T47D (cell line): ENCODE results near the gene YBEY.
"Not testable (repeated sequence)": the region's sequence is repeated elsewhere in the genome, so short reads cannot be mapped to it uniquely, and the experiment has no call there.

Experiments used
- DNase-seq, 2 experiments: peaks; one replicate each; pipeline versions ENCODE4 v3.0.0 to v3.0.0-alpha.2; 2011 to 2012; ENCODE audit warnings: low read depth in 1 of 2, low spot score in 1 of 2
- JUND ChIP-seq: IDR thresholded peaks from 2 replicates; pipeline ENCODE4 v1.6.1; 2012; ENCODE audit warnings: low read depth
- in situ Hi-C: cut with HindIII; loops from 2 replicates; pipeline ENCODE4 v1.10.0; 2016; ENCODE audit warnings: low sequenced_read_pairs, low pct_unique_long_range_greater_than_20kb

YBEY gene

GRCh38 chr21:46295996-46296752, 10.0 kb downstream of the YBEY start:
- no peak for DNase-seq
- no peak for TF ChIP-seq JUND
- in situ Hi-C loops: no loop called here

GRCh38 chr21:46297338-46298271, 11.5 kb downstream of the YBEY start:
- TF ChIP-seq JUND: no peak
- in situ Hi-C loops: no loop called here
- no peak for DNase-seq

DNA sequence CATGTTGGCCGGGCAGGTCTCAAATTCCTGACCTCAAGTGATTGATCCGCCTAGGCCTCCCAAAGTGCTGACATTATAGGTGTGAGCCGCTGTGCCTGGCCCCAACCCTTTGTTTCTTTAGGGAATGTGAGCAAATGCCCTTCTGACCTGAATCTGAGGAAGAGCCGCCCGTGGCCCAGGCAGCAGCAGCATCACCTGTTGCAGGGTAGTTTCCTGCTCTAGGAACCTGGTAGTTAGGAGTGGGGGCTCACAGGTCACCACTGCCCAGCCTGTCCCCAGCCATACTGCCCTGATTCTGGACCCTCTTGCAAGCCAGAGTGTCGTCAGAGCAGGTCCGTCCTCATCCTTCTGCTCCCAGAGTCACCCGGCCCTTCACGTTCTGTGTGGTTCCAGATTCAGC, 13.0 kb downstream of the YBEY start:
- DNase-seq: no peak
- TF ChIP-seq JUND: no peak
- in situ Hi-C loops: no loop called here

GRCh38 chr21:46301759-46302158, 15.6 kb downstream of the YBEY start:
- no peak for DNase-seq
- in situ Hi-C loops: no loop called here
- TF ChIP-seq JUND: no peak

DNA sequence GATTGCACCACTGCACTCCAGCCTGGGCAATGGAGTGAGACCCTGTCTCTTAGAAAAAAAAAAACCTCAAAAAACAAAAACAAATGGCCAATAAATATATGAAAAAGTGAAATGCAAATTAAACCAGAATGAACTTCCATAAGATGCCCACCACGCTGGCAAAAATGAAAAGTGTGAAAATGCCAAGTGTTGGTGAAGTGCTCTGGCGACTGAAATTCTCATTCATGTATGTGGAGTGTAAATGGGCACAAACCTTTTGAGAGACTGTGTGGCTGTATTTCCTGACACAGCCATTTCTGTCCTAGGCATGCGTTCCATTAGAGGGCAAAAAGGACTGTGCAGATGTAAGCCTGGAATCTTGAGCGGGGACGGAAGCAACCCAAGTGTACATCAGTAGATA, 18.3 kb downstream of the YBEY start:
- TF ChIP-seq JUND: no peak
- no peak for DNase-seq
- in situ Hi-C loops: no loop called here

DNA sequence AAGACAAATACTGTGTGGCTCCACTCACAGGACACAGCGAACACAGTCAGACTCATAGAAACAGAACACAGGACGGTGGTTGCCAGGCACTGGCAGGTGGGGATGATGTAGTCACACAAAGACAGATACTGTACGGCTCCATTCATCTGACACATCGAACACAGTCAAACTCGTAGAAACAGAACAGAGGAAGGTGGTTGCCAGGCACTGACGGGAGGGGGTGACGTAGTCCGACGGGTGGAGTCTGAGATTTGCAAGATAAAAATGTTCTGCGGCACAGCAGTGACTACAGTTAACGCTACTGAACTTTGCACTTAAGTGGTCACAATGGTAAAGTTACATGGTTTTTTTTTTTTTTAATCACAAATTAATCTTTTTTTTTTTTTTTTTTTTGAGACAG, 18.8 kb downstream of the YBEY start:
- DNase-seq: no peak
- TF ChIP-seq JUND: no peak
- in situ Hi-C loops: no loop called here

DNA sequence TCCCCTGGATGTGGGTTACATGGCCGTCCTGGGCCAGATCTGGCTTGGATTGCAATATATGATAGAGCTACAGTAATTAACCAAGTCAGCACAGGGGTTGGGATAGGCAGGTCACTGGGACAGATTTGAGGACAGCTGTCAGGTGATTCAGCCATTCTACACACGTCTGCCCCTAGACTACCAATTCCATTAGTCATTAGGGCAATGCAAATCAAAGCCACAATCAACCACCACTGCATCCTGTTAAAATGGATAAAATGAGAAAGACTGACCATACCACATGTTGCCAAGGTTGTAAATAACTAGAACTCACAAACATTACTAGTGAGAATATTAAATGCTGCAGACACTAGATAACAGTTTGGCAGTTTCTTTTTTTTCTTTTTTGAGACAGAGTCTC, 21.5 kb downstream of the YBEY start:
- DNase-seq: no peak
- no peak for TF ChIP-seq JUND
- in situ Hi-C loops: no loop called here

GRCh38 chr21:46308431-46308830, 22.3 kb downstream of the YBEY start:
- in situ Hi-C loops: no loop called here
- TF ChIP-seq JUND: no peak
- no peak for DNase-seq

DNA sequence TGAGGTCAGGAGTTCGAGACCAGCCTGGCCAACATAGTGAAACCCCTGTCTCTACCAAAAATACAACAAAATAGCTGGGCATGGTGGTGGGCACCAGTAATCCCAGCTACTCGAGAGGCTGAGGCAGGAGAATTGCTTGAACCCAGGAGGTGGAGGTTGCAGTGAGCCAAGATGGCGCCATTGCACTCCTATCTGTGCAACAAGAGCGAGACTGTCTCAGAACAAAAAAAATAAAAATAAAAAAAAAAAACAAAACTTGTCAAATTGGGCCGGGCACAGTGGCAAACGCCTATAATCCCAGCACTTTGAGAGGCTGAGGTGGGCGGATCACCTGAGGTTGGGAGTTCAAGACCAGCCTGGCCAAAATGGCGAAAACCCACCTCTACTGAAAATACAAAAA, 24.1 kb downstream of the YBEY start:
- DNase-seq, in situ Hi-C loops: not testable (repeated sequence)

GRCh38 chr21:46311568-46311967, 25.4 kb downstream of the YBEY start:
- DNase-seq: no peak
- in situ Hi-C loops: no loop called here
- no peak for TF ChIP-seq JUND

GRCh38 chr21:46312949-46313348, 26.8 kb downstream of the YBEY start:
- in situ Hi-C loops: no loop called here
- no peak for DNase-seq
- no peak for TF ChIP-seq JUND

- TF ChIP-seq JUND: no peak
- no peak for DNase-seq
- in situ Hi-C loops: no loop called here
These were observed 28.4 kb downstream of the YBEY start for GRCh38 chr21:46314441-46315020.

GRCh38 chr21:46316708-46317324, 30.7 kb downstream of the YBEY start:
- no peak for TF ChIP-seq JUND
- in situ Hi-C loops: no loop called here
- DNase-seq: no peak
